GM19395 (cell line): Measurements from ENCODE around the gene HECTD1.
"Not testable (repeated sequence)": the region's sequence is repeated elsewhere in the genome, so short reads cannot be mapped to it uniquely, and the experiment has no call there.

Experiments used
- ATAC-seq: cut with Tn5 transposase; IDR thresholded peaks from one replicate; pipeline ENCODE4 v1.9.1; 2021; ENCODE audit warnings: mild to moderate bottlenecking, moderate library complexity; ENCODE audit not compliant: unreplicated experiment

The HECTD1 gene

GRCh38 chr14:31057701-31058364 lies 149.8 kb downstream of the HECTD1 start:
- no peak for ATAC-seq

- ATAC-seq, result no peak
Observed at GRCh38 chr14:31057035-31057434, 150.6 kb downstream of the HECTD1 start.

DNA sequence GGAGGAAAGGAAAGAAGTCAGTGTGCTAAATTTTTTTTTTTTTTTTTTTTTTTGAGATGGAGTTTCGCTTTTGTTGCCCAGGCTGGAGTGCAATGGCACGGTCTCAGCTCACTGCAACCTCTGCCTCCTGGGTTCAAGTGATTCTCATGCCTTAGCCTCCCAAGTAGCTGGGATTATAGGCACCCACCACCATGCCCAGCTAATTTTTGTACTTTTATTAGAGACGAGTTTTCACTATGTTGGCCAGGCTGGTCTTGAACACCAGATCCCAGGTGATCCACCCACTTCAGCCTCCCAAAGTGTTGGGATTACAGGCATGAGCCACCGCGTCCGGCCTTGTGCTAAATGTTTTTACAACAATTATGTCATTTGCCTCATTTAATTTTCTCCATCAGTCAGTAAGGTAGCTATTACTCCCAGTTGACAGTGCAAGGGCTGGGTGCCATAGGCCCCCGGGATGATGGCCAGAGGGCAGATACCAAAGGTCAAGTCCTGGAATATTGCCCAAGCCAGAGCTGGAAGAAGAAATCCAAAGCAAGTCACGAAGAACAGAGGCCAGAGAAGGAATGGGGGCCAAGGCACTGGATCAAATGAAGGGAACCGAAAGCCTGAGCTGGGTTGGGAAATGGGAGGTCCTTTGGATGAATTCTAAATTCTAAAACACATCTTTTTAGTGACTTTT lies 154.5 kb downstream of the HECTD1 start:
- not testable (repeated sequence) for ATAC-seq

- ATAC-seq, result no peak
Observed at GRCh38 chr14:31051511-31051910, 156.1 kb downstream of the HECTD1 start.

DNA sequence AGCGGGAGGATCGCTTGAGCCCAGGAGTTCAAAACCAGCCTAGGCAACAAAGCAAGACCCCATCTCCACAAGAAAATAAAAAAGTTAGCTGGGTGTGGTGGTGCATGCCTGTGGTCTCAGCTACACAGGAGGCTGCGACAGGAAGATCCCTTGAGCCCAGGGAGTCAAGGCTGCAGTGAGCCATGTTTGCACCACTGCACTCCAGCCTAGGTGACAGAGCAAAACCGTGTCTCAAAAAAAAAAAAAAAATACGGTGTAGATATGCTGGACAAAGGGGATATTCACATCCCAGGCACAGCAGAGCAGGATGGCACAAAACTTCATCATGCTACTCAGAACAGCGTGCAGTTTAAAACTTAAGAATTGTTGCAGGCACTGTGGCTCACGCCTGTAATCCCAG lies 156.6 kb downstream of the HECTD1 start:
- no peak for ATAC-seq
